Transverse colon (tissue), 3 donors: Measurements from ENCODE around the gene BNIP5.

Source experiments
- POLR2A ChIP-seq: fragments of 450-650 bp; IDR thresholded peaks from one replicate; pipeline ENCODE4 v1.6.1; 2016; ENCODE audit warnings: antibody characterized with exemption, mild to moderate bottlenecking, moderate library complexity
- TF ChIP-seq, protein P1 (sequence below), 5 experiments: fragments of 200-600 bp in 3 of 5; fragments of 450-650 bp in 2 of 5; sonication (generic) in 3 of 5; IDR thresholded peaks; 1 replicate in 2 of 5; 2 replicates in 3 of 5; pipeline ENCODE4 v1.5.1; 2016 to 2017; ENCODE audit warnings: antibody characterized with exemption in 5 of 5, inconsistent platforms in 3 of 5, mild to moderate bottlenecking in 2 of 5, moderate library complexity in 1 of 5

DNA sequence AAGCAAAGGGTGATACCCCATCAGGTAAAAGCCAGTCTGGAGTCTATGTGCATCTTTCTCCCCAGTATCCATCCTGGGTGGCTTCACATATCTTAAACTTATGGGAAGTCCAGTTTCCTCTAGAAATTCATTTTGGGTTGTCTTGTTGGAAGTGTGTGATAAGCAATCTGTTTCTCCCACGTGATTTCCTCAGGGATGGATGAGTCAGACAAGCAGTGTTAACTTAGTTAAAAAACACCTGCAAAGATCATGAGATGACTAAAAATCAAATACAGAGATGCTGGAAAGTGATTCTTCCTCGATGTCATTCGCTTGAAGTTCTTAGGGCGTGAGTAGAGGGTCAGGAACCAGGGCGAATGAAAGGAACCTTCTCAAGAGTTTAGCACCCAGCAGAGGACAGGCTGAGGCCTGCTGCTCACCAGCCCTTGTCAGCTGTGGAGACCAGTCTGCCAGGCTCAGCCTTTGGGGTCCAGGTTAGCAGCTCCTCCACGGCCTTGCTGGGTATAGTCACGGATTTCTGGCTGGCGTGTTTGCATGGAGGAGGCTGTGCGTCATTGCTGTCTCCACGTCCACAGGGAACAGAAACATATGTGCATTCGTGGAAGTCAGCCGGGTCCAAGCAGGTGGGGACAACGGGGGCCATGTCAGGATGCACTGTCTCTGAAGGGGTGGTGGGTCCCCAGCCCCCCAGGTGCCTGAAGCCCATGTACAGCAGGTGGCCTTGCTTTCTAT is 69.6 kb downstream of the BNIP5 start:
- TF ChIP-seq, protein P1, sequence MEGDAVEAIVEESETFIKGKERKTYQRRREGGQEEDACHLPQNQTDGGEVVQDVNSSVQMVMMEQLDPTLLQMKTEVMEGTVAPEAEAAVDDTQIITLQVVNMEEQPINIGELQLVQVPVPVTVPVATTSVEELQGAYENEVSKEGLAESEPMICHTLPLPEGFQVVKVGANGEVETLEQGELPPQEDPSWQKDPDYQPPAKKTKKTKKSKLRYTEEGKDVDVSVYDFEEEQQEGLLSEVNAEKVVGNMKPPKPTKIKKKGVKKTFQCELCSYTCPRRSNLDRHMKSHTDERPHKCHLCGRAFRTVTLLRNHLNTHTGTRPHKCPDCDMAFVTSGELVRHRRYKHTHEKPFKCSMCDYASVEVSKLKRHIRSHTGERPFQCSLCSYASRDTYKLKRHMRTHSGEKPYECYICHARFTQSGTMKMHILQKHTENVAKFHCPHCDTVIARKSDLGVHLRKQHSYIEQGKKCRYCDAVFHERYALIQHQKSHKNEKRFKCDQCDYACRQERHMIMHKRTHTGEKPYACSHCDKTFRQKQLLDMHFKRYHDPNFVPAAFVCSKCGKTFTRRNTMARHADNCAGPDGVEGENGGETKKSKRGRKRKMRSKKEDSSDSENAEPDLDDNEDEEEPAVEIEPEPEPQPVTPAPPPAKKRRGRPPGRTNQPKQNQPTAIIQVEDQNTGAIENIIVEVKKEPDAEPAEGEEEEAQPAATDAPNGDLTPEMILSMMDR (IDR thresholded peaks at IDR 0.05) = no peak
- TF ChIP-seq POLR2A = no peak
